Measurements from ENCODE around the gene ZCCHC13.

- TF ChIP-seq EZH2 (IDR thresholded peaks at IDR 0.05; ENCODE audit: low read length, missing control alignments) (no peak), CTCF (conservative IDR thresholded peaks at IDR 0.05 in 1 of 2, IDR thresholded peaks at IDR 0.05 in 1 of 2; ENCODE audit: low read depth in 1 of 2, low read length in 2 of 2) (no peak)
Measured at GRCh38 chrX:74304016-74304415, at the start of gene ZCCHC13.
